NOMO-1 (cell line): ENCODE results near the gene ITPK1.
"Not testable (repeated sequence)": the region's sequence is repeated elsewhere in the genome, so short reads cannot be mapped to it uniquely, and the experiment has no call there.

ENCODE experiments used
- DNase-seq, 2 experiments: peaks; one replicate each; lab custom pipeline; 2025; ENCODE audit not compliant: unreplicated experiment in 2 of 2; lab: John Stamatoyannopoulos, UW

The ITPK1 gene

DNA sequence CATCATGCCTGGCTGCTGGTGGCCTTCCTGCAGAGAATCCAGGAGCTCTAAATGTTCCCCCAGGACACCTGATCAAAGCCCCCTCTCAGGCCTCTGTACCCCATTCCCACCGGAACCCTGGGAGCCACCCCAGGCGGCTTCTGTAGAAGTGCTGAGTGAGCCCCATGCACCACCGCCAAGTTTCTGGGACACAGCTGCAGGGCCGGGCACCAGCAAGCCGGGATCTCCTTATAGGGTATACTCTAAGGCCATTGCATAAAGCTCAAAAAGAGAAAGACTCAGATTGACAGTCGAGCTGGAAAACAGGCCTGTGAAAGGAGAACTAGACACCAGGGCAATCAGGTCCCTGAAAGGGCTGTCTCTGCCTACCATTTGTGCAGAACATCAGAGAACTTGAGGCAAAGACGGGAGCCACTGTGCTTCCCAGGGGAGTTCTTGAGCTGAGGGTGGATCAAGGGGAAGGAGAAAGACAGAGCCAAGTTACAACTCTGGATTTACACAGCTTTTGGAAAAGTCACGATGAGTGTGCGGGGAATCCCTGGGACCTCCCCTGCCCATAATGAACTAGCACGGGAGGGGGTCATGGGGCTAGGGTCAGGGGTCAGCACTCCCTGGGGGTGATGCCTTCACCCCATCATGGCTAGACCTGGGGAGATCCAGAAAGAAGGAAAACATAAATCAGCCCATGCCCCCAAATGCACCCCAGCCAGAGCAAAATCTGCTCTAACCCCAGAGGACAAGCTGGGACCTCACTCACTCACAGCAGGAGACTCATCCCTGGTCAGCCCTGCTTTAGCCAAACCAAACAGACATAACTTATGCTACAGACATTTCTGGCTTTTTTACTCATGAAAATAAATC is 51.1 kb downstream of the ITPK1 start:
- DNase-seq = no peak

DNA sequence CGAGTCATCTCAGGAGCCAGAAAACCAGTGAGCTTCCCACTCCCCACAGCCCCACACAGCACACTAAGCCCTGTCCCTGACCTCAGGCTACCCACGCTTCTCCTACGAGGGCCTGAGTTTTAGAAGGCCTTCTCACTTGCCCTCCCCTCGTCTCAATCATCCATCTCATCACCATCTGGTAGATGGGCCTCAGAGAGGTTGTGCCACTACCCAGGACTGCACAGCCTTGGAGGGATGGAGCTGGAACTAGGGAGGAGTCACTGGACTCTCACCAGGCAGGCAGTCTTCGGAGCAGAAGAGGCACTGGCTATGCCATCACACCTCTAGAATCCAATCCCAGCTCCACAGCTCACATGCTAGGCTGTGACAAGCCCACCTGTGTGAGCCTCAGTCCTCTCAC is 52.3 kb downstream of the ITPK1 start:
- no peak for DNase-seq

DNA sequence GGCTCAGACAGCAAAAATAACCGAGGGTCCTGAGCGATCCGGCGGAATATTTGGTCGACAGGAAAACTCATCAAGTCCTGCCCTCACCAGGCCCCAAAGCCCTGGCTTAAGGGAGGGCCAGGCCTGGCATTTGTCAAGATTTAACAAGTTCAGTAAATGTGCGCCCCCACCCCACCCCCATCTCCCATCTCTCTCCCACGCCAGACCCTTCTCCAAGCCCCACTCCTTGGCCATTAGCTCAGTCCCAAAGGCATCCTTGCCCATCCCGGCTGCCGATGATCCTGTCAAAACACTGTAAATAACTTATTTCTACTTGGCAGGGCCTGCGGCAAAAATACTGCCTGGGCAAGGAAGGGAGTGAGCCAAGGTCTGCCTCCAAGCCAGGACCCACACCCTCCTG is 52.8 kb downstream of the ITPK1 start:
- DNase-seq = no peak

- DNase-seq = not testable (repeated sequence)
Observed at GRCh38 chr14:93062013-93062412, 53.7 kb downstream of the ITPK1 start.

DNA sequence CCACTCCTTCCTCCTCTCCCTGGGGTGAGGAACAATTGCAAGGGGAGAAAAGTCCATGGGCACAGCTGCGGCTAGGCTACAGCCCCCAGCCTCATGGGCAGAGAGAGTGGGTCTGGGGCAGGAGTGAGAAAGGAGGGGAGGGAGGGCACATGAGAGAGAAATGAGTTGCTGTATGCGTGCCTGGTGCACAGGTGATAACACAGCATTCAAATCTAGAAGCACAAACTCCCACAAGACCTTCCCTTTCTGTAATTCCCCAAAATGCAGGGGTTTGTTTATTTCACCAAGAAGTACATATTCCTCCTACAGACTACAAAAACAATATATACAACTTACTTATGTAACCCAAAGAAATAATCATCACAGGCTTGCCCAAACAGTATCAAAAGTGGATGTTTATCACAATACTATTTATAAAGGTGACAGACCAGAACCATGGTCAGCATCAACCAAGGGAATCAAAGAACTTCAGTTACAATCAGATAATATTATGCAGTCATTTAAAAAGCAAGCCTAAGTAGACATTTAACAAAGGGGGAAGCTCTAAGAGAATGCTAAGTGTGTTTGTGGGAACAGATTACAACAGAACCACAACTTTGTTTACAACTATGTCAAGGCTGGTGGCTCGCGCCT is 54.2 kb downstream of the ITPK1 start:
- no peak for DNase-seq

DNA sequence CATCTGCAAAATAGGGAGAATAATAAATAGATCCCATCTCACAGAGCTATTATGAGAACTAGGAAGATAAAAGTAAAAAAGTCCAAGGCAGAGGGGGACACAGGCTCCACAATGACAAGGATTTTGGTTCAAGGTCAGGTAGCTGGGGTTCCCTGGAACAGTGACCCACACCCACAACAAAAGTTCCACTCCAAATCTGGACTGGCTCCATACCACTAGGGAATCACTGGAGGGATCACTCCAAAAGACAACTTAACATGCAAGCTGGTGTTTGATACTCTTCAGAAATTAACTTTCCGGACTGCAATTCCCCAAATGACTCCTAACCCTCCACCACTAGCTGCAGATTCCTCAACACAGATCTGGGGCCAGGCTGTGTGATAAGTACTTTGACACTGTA is 54.9 kb downstream of the ITPK1 start:
- DNase-seq = no peak

- DNase-seq = no peak
Observed at GRCh38 chr14:93059917-93060545, 55.7 kb downstream of the ITPK1 start.

- DNase-seq = no peak
Observed at GRCh38 chr14:93059260-93059659, 56.5 kb downstream of the ITPK1 start.

GRCh38 chr14:93057586-93058280 is 58.0 kb downstream of the ITPK1 start:
- no peak for DNase-seq

GRCh38 chr14:93056840-93057585 is 58.7 kb downstream of the ITPK1 start:
- no peak for DNase-seq

GRCh38 chr14:93056166-93056839 is 59.4 kb downstream of the ITPK1 start:
- DNase-seq = no peak

- no peak for DNase-seq
Observed at GRCh38 chr14:93055651-93056115, 60.0 kb downstream of the ITPK1 start.

GRCh38 chr14:93054876-93055275 is 60.8 kb downstream of the ITPK1 start:
- DNase-seq = no peak

DNA sequence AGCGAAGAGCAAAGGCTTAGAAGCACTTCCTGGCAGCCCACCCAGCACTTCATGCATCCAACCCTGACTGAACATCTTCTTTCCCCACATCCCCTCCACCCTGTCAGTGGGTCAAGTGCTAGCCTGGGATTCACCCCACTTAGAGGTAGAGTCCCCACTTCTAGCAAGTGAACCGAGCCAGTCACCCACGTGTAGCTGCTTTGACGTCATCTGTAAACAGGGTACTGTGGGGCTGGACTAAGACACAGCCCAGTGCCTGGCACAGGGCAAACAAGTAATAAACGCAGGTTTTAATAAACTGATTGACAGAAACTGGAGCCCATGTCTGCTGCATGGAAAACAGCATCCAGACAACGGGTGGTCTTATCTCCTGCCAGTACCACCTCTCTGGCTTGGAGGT is 61.7 kb downstream of the ITPK1 start:
- DNase-seq = no peak

GRCh38 chr14:93051600-93052546 is 63.9 kb downstream of the ITPK1 start:
- DNase-seq = no peak

DNA sequence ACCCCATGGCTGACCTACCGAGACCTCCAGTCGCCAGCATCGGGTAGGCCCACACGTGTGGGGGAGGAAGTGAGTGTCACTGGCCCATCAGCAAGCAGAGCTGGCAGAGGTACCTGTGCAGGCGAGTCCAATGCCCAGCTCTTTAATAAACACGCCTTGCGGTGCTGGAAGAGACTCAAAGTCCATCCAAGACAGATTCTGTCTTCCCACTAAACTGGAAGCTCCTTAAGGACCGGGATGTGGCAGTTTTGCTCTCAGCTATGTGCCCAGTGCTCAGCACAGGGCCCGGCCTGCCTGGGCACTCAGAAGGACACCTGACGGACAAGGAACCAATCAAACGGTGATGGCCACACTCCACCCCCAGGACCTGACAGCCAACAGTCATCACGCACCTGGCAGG is 65.0 kb downstream of the ITPK1 start:
- no peak for DNase-seq

GRCh38 chr14:93049867-93050331 is 65.8 kb downstream of the ITPK1 start:
- no peak for DNase-seq

DNA sequence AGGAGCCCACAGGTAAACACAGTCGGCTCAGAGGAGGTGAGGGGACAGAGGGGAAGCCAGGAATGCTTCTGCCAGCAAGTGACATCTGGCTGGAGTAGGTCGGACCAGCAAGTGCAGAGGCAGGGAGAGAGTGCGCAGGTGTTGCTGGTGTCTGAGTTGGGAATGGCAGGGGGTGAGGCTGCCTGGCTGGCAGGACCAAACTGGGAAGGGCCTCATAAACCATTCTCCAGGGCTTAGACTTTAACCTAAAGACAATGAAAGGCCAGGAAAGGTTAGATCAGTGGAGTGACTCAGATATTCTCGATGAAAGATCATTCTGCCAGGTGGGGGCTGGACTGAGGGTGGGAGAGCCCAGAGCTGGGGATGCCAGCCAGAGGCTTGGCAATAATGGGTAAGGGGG is 66.4 kb downstream of the ITPK1 start:
- DNase-seq = no peak

DNA sequence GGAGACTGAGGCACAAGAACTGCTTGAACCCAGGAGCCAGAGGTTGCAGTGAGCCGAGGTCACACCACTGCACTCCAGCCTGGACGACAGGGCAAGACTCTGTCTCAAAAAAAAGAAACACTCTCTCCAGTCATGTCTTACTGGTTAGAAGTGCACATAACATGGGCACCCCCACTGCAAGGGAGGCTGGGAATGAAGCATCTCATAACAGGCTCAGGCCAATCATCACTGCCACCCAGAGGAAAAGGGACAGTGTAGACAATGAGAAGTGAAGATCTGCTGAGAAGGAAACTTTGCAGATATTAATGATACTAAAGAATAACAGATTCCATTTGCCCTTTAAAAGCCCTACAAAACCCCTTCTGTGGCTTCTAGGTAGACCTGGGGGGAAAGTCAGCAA is 66.9 kb downstream of the ITPK1 start:
- no peak for DNase-seq
